PC-9 (cell line): ENCODE data around the gene KCNK17. TPM values are rescaled to one million over a fixed set of nuclear protein-coding genes. Genes with fewer than 3 reads are reported as not detected.

Source experiments
- BruUV-seq: library from RNA; stranded (reverse); fragments of 400-500 nt; replicated peaks from 2 replicates; lab custom pipeline; 2021; lab: Mats Ljungman, UMichigan
- CTCF ChIA-PET: fragments of 300-600 bp; sonication (Branson Sonifier 250); formaldehyde crosslinking; loops from one replicate; lab custom pipeline; 2022; ENCODE audit warnings: antibody characterized with exemption; lab: Charles Lee
- POLR2A ChIA-PET: fragments of 300-600 bp; sonication (Branson Sonifier 250); formaldehyde crosslinking; loops from one replicate; lab custom pipeline; 2022; ENCODE audit warnings: antibody characterized with exemption; ENCODE audit not compliant: unreplicated experiment; lab: Charles Lee
- DNase-seq, 2 experiments: peaks; one replicate each; pipeline versions ENCODE4 v3.0.0 to v3.0.0-alpha.2; 2015 to 2022; ENCODE audit warnings: mixed read lengths in 1 of 2
- H2AFZ ChIP-seq: fragments of 200-600 bp; sonication (generic); 2 replicates; pipeline ENCODE4 v1.8.1; 2017; ENCODE audit warnings: antibody characterized with exemption
- H3F3A ChIP-seq: fragments of 200-600 bp; sonication (generic); 2 replicates; pipeline ENCODE4 v1.8.1; 2017; ENCODE audit warnings: antibody characterized with exemption, mild to moderate bottlenecking, low read depth; ENCODE audit not compliant: insufficient read depth
- H3K27ac ChIP-seq: fragments of 200-600 bp; sonication (generic); 2 replicates; pipeline ENCODE4 v1.6.1; 2016; ENCODE audit warnings: mixed run types
- H3K27me3 ChIP-seq: fragments of 200-600 bp; sonication (generic); 2 replicates; pipeline ENCODE4 v1.6.1; 2016; ENCODE audit warnings: low read depth, mixed run types; ENCODE audit not compliant: insufficient read depth
- H3K36me3 ChIP-seq: fragments of 200-600 bp; sonication (generic); 2 replicates; pipeline ENCODE4 v1.6.1; 2016; ENCODE audit warnings: low read depth, mixed run types
- H3K4me1 ChIP-seq: fragments of 200-600 bp; sonication (generic); replicated peaks from 2 replicates; pipeline ENCODE4 v1.6.1; 2016; ENCODE audit warnings: mixed run types; ENCODE audit not compliant: insufficient read depth
- H3K4me2 ChIP-seq: fragments of 200-600 bp; sonication (generic); 2 replicates; pipeline ENCODE4 v1.6.1; 2017; ENCODE audit warnings: mixed run types
- H3K4me3 ChIP-seq: fragments of 200-600 bp; sonication (generic); 2 replicates; pipeline ENCODE4 v1.6.1; 2016; ENCODE audit warnings: mixed run types
- H3K79me2 ChIP-seq: fragments of 200-600 bp; sonication (generic); 2 replicates; pipeline ENCODE4 v1.6.1; 2017; ENCODE audit warnings: low read depth, mixed run types
- H3K9me2 ChIP-seq: fragments of 200-600 bp; sonication (generic); 2 replicates; pipeline ENCODE4 v1.8.1; 2017; ENCODE audit warnings: mild to moderate bottlenecking; ENCODE audit not compliant: insufficient read depth
- H3K9me3 ChIP-seq: fragments of 200-600 bp; sonication (generic); 2 replicates; pipeline ENCODE4 v1.8.1; 2016; ENCODE audit warnings: low read depth; ENCODE audit not compliant: insufficient read depth
- H4K20me1 ChIP-seq: fragments of 200-600 bp; sonication (generic); 2 replicates; pipeline ENCODE4 v1.8.1; 2017; ENCODE audit not compliant: insufficient read depth
- EZH2 ChIP-seq: fragments of 200-600 bp; sonication (generic); IDR thresholded peaks from 2 replicates; pipeline ENCODE4 v1.8.0; 2017; ENCODE audit warnings: antibody characterized with exemption, low read depth
- intact Hi-C: fragments of 100-400 bp; cut with micrococcal nuclease; formaldehyde crosslinking; loops from one replicate; pipeline ENCODE4 v1.10.0; 2022; ENCODE audit not compliant: unreplicated experiment
- total RNA-seq: library from RNA; stranded (reverse); gene quantifications from 2 replicates; pipeline ENCODE4 v1.2.3, GENCODE V29; 2021
- TF ChIP-seq, protein P1 (sequence below): fragments of 200-600 bp; sonication (generic); conservative IDR thresholded peaks from 2 replicates; pipeline ENCODE4 v1.6.1; 2017; ENCODE audit warnings: mixed run types, antibody characterized with exemption, mild to moderate bottlenecking, moderate library complexity

KCNK17 gene
- total RNA-seq, 1 experiment from 2014 or later = not detected

GRCh38 chr6:39260456-39260855, 53.8 kb downstream of the KCNK17 start:
- Histone ChIP-seq H3K9me2 (no peaks in the 10 kb centered on the region), H3K4me3 (no peak overlapping the region), H4K20me1 (no peaks in the 10 kb centered on the region), H3K4me1 (peaks cover 12% of the 10 kb centered on the region), H3K36me3 (no peaks in the 10 kb centered on the region), H3K79me2 (no peaks in the 10 kb centered on the region), H3K27me3 (no peaks in the 10 kb centered on the region), H3K27ac (no peak overlapping the region), H3F3A (peaks cover 17% of the 10 kb centered on the region; the same call in 1 of the 2 replicates), H3K4me2 (no peak overlapping the region), H3K9me3 (no peaks in the 10 kb centered on the region), H2AFZ (no peak overlapping the region)
- ChIA-PET POLR2A (no interaction called here), CTCF (no interaction called here)
- TF ChIP-seq, protein P1, sequence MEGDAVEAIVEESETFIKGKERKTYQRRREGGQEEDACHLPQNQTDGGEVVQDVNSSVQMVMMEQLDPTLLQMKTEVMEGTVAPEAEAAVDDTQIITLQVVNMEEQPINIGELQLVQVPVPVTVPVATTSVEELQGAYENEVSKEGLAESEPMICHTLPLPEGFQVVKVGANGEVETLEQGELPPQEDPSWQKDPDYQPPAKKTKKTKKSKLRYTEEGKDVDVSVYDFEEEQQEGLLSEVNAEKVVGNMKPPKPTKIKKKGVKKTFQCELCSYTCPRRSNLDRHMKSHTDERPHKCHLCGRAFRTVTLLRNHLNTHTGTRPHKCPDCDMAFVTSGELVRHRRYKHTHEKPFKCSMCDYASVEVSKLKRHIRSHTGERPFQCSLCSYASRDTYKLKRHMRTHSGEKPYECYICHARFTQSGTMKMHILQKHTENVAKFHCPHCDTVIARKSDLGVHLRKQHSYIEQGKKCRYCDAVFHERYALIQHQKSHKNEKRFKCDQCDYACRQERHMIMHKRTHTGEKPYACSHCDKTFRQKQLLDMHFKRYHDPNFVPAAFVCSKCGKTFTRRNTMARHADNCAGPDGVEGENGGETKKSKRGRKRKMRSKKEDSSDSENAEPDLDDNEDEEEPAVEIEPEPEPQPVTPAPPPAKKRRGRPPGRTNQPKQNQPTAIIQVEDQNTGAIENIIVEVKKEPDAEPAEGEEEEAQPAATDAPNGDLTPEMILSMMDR = no peak
- no peak for TF ChIP-seq EZH2
- intact Hi-C loops = no loop called here
- BruUV-seq = no TSS peak
- DNase-seq = no peak

GRCh38 chr6:39256294-39256940, 57.8 kb downstream of the KCNK17 start:
- Histone ChIP-seq H3K36me3 (no peaks in the 10 kb centered on the region), H3K9me2 (no peaks in the 10 kb centered on the region), H3K9me3 (no peaks in the 10 kb centered on the region; the same call in 1 of the 2 replicates), H4K20me1 (no peaks in the 10 kb centered on the region), H3K79me2 (no peaks in the 10 kb centered on the region), H3K4me2 (no peak overlapping the region), H3F3A (peaks cover 6% of the 10 kb centered on the region; the same call in 1 of the 2 replicates), H2AFZ (no peak overlapping the region), H3K27ac (no peak overlapping the region), H3K4me1 (no peaks in the 10 kb centered on the region), H3K27me3 (no peaks in the 10 kb centered on the region), H3K4me3 (no peak overlapping the region)
- TF ChIP-seq, protein P1 = no peak
- TF ChIP-seq EZH2 = no peak
- intact Hi-C loops = no loop called here
- DNase-seq = no peak
- CTCF ChIA-PET = interaction anchor here (0.6 to 0.7 kb wide), 2 partner anchors 12 to 54 kb away, joined by 7 to 12 read pairs; no protein-coding TSS in a partner anchor
- POLR2A ChIA-PET = interaction anchor here (0.5 to 0.6 kb wide), 2 partner anchors 616 to 1618 kb away, joined by 3 to 4 read pairs; no protein-coding TSS in a partner anchor
- no TSS peak for BruUV-seq

DNA sequence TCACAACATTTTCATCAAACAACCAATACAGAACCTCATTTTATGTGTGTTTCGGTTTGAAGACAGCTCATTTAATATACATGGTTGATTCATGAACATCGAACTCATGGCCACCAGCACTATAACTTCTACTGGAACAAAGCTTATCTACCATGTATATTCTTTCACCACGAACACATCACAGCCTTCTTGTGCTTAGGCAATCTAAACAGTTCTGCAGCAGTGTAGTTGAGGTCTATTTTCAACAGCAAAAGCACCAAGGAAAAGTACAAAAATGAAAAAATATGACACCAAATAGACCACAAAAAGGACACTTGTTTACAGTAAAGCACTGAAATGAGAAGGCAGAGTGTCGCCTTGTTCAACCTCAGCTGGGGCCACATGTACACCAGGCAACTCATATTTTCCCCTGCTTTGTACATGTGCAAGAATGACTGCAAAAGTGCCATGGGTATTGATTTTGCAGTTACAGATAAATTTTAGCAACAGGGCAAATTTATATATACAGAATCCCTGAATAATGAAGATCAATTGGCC, 59.2 kb downstream of the KCNK17 start:
- Histone ChIP-seq H3K9me2 (no peaks in the 10 kb centered on the region), H3K27me3 (no peaks in the 10 kb centered on the region), H4K20me1 (no peaks in the 10 kb centered on the region), H2AFZ (no peak overlapping the region), H3K36me3 (no peaks in the 10 kb centered on the region), H3K4me2 (no peak overlapping the region), H3K79me2 (no peaks in the 10 kb centered on the region), H3K9me3 (no peaks in the 10 kb centered on the region; the same call in 1 of the 2 replicates), H3F3A (peaks cover 1% of the 10 kb centered on the region; the same call in 1 of the 2 replicates), H3K4me1 (no peaks in the 10 kb centered on the region), H3K27ac (no peak overlapping the region), H3K4me3 (no peak overlapping the region)
- no TSS peak for BruUV-seq
- POLR2A ChIA-PET = no interaction called here
- TF ChIP-seq EZH2 = no peak
- TF ChIP-seq, protein P1 = no peak
- DNase-seq = no peak
- intact Hi-C loops = no loop called here
- CTCF ChIA-PET = interaction anchor here (0.6 kb wide), 1 partner anchor 21 kb away, joined by 7 read pairs; no protein-coding TSS in a partner anchor
